Measurements from ENCODE around the gene TUBB4B. TPM values are rescaled to one million over a fixed set of nuclear protein-coding genes. Genes with fewer than 3 reads are reported as not detected.

TUBB4B gene
- total RNA-seq, 3 donors from 2014 or later = 286 to 379 (median 332) TPM

DNA sequence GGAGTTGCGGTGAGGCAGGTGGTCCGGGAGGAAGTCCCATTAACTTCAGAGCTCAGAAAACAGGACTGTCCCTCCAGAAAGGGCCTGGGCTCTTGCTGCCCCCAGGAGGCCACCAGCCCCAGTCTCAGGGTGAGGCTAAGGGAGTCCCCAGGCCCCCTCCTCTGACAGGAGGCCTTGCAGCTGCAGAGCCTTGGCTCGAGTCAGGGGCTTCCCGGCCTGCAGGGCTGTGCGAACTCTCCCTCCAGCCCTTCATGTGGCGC is 6.8 kb downstream of the TUBB4B start:
- Histone ChIP-seq H3K4me3 (no peak overlapping the region), H3K36me3 (ENCODE audit: low read depth) (no peaks in the 10 kb centered on the region), H3K4me1 (ENCODE audit: low read depth) (peaks cover 8% of the 10 kb centered on the region), H3K9me3 (no peaks in the 10 kb centered on the region)
- intact Hi-C loops (cut with DNase I, micrococcal nuclease) = no loop called here
- DNase-seq (no peak), ATAC-seq (no peak)
- no peak for TF ChIP-seq CTCF (IDR thresholded peaks at IDR 0.05)

GRCh38 chr9:137250329-137251193 is 9.5 kb downstream of the TUBB4B start:
- peaks cover 11% of the 10 kb centered on the region for H3K4me1 ChIP-seq (ENCODE audit: low read depth)
- intact Hi-C loops (cut with DNase I, micrococcal nuclease) = no loop called here
- ATAC-seq (no peak), DNase-seq (no peak)
- no peak overlapping the region for H3K4me3 ChIP-seq
- no peak for TF ChIP-seq CTCF (IDR thresholded peaks at IDR 0.05)
- H3K9me3 ChIP-seq = no peaks in the 10 kb centered on the region
- H3K36me3 ChIP-seq (ENCODE audit: low read depth) = no peaks in the 10 kb centered on the region

DNA sequence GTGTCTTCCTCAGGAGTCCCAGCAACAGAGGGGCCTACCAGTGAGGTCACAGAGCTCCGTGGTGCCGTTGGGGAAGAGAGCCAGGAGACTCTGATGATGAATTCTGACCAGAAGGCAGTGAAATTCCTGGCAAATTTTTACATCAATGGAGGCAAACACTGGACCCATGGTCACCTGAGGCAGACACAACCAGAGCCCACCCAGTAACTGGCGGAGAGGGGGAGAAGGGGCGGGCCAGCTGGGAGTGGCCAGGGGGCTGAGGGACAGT is 10.0 kb downstream of the TUBB4B start, which contains the start of gene STPG3:
TSS of gene STPG3 (plus strand) at position 93 of the 268 bp plus-strand sequence. CDS start at position 94, 1 bp downstream.
- intact Hi-C loops (cut with DNase I, micrococcal nuclease) = no loop called here
- Histone ChIP-seq H3K9me3 (no peaks in the 10 kb centered on the region), H3K4me3 (no peak within 1 kb of the TSS), H3K36me3 (ENCODE audit: low read depth) (no peaks in the 10 kb centered on the region), H3K4me1 (ENCODE audit: low read depth) (peaks cover 14% of the 10 kb centered on the region)
- ATAC-seq (no peak), DNase-seq (no peak)
- no peak for TF ChIP-seq CTCF (IDR thresholded peaks at IDR 0.05)

- intact Hi-C loops (cut with DNase I, micrococcal nuclease) = no loop called here
- H3K36me3 ChIP-seq (ENCODE audit: low read depth) = no peaks in the 10 kb centered on the region
- TF ChIP-seq CTCF (IDR thresholded peaks at IDR 0.05) = no peak
- H3K9me3 ChIP-seq = no peaks in the 10 kb centered on the region
- DNase-seq (no peak), ATAC-seq (no peak)
- peaks cover 19% of the 10 kb centered on the region for H3K4me1 ChIP-seq (ENCODE audit: low read depth)
- no peak overlapping the region for H3K4me3 ChIP-seq
These were observed 10.6 kb downstream of the TUBB4B start for GRCh38 chr9:137251490-137252268.

DNA sequence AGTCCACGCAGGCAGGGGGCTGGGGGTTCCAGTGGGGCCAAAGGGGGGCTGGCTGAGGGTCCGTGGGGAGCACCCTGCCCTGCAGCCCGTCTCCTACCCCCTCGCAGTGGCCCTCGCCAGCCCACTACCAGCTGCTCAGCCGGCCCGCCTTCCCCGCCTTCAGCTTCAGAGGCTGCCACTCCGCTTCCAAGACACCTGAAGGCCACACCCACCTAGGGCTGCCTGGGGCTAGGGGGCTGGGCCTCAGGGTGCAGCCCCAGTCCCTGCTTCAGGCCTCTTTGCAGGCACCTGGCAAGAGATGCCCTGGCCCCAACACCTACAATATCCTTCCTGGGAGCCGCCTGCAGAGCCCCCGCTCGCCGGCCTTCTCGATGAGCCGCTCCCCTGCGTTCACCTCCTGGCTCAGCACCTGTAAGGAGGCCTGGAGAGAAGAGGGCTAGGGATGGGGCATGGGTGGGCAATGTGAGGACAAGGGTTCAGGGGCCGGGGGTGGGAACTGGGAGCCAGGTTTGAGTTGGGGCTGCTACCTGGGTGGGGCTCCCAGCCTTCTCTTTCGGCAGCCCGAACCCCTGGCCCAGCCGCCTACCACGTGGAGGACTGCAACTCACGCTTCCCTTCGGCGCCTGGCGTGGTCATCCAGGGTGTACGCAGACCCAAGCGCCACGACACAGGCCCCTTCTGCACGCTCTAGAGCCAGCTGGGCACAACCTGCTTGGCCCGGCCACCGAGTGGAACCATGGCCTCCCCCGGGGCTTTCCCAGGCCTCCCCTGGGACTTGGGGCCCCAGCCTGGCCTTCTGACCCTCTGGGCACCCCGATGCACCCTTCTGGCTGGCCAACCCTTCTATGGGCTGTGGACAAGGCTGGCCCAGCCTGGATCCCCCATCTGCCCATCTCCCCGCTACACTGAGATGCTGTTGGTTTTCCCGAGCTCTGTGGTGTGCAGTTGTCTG is 11.7 kb downstream of the TUBB4B start:
- peak in 1 of 3 donors; percentile 49 for DNase-seq
- intact Hi-C loops (cut with DNase I, micrococcal nuclease) = no loop called here
- peak; percentile 34 for ATAC-seq
- H3K4me3 ChIP-seq = no peak overlapping the region
- TF ChIP-seq CTCF (IDR thresholded peaks at IDR 0.05) = no peak
- peaks cover 21% of the 10 kb centered on the region for H3K4me1 ChIP-seq (ENCODE audit: low read depth)
- no peaks in the 10 kb centered on the region for H3K9me3 ChIP-seq
- no peaks in the 10 kb centered on the region for H3K36me3 ChIP-seq (ENCODE audit: low read depth)
